Activated gamma-delta T cell treated with Interleukin-2 at 50 U/mL for 16 hours (primary cell): Measurements from ENCODE around the gene NDUFB6.
"Not testable (repeated sequence)": the region's sequence is repeated elsewhere in the genome, so short reads cannot be mapped to it uniquely, and the experiment has no call there.

Source experiments
- DNase-seq: peaks from one replicate; pipeline ENCODE4 v3.0.0-alpha.2; 2020

NDUFB6 gene

DNA sequence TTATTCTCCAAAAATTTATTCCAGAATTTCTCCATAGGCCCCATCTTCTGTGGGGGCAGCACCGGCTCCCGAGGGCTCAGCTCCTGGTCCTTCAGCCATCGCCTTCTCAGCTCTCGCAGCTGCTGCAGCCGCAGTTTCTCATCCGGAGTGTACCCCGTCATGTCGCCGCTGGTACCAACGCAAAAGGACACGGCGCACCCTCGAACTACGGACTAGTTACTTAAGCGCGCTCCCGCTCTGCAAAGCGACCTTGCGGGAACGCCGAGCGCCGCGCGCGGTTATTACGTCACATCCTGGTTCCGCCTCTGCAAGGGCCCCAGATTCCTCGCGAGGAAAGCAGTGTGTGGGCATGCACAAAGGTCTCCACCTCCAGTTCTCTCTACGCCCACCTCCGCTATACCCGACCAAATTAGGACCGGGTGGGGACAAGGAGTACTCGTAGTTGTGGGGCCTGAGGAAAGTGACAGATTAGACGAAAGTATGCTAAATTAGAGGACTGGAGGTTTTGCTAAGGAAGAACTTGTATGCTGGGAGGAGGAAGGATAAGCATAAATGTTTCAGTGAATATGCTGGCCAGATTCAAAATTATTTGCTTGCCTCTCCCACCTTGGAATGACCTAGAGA lies at the start of gene NDUFB6:
NDUFB6 (minus strand) TSS at position 260 of the 624 bp plus-strand sequence; CDS start at position 161, 99 bp downstream.
- DNase-seq = peak; percentile 95

GRCh38 chr9:32618261-32618660 lies 45.3 kb upstream of the NDUFB6 start:
- DNase-seq = no peak

- DNase-seq = no peak
Measured at GRCh38 chr9:32606811-32607210, 33.9 kb upstream of the NDUFB6 start.

GRCh38 chr9:32603914-32604852 lies 31.2 kb upstream of the NDUFB6 start:
- DNase-seq = no peak

- not testable (repeated sequence) for DNase-seq
Measured at GRCh38 chr9:32599021-32599420, 26.1 kb upstream of the NDUFB6 start.

- DNase-seq = no peak
Measured at GRCh38 chr9:32596936-32597335, 24.0 kb upstream of the NDUFB6 start.

GRCh38 chr9:32596096-32596865 lies 23.3 kb upstream of the NDUFB6 start:
- DNase-seq = no peak

DNA sequence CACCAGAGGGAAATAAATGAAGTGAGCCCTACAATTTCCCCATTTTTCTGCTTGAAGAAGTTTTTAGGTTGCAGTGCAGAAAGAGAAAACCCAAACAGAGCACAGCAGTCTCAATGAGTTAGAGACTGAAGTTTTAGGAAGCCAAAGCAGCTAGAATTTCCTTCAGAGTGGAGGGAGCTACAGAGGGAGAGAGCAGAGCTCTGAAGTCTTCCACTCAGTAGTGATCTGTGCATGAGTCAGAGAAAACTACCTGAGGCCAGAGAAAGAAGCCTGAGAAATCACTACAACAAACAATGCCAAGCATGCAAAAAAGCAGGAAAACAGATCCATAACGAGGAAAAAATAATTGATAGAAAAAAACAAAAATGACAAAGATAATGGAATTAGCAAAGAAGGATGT lies 17.9 kb upstream of the NDUFB6 start:
- no peak for DNase-seq

GRCh38 chr9:32590476-32590875 lies 17.5 kb upstream of the NDUFB6 start:
- DNase-seq = no peak

GRCh38 chr9:32589083-32589723 lies 16.2 kb upstream of the NDUFB6 start:
- no peak for DNase-seq

DNA sequence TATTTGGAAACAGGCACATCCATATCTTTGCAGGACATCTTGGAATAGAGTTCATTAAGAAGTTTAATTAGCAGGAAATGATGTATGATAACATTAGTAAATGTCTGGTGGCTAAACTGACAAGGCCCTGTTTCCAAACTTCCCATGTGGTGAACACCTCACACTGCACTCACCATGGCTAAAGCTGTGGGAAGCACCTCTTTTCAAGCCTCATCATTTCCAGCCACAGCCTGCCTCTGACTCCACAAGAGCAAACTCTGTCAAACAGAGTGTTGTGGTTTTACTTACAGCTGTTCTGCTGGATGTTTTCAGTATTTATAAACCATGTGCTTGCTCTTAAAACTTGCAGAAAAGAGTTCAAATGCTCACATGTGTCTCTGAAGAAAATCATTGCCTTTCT lies 14.9 kb upstream of the NDUFB6 start:
- DNase-seq = no peak

DNA sequence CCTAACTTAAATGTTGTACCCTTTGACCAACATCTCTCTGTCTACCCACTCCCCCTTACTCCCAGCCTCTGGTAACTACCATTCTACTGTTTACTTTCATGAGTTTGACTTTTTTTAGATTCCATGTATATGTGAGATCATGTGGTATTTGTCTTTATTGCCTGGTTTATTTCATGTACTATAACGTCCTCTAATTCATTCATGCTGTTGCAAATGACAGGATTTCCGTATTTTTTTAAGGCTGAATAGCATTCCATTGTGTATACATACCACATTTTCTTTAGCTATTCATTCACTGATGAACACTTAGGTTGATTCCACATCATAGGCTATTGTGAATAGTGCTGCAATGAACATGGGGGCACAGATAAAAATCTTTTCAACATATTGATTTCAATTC lies 11.8 kb upstream of the NDUFB6 start:
- DNase-seq = no peak

DNA sequence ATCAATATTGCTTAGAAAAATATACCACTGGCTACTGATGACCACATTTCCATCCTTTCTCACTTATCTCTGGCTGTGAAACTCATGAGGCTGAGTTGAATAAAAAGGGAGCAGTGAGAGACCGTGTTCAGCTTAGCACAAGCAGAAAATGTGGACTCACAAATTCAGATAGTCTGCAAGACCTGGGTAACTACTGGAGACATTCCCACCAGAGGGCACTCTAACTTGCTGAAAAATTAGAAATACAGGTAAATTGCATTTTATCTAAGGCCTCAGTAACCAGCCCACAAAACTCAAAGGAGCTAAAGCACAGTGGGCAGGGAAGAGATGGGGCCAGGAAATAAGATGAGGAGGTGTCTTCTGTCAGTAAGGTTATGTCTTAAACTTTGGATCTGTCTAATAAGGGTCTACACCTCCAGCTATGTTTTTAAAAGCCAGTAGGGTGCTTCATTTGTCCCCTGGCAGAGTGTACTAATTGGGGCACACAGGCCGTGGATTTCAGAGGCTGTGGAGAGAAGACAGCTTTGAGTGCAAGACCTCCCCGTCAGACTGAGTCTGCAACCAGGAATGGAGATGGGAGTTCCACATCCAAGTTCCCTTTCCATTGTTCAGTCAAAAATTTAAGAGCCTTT lies 8.7 kb upstream of the NDUFB6 start:
- DNase-seq = peak; percentile 25

- no peak for DNase-seq
Measured at GRCh38 chr9:32580631-32581300, 7.8 kb upstream of the NDUFB6 start.

DNA sequence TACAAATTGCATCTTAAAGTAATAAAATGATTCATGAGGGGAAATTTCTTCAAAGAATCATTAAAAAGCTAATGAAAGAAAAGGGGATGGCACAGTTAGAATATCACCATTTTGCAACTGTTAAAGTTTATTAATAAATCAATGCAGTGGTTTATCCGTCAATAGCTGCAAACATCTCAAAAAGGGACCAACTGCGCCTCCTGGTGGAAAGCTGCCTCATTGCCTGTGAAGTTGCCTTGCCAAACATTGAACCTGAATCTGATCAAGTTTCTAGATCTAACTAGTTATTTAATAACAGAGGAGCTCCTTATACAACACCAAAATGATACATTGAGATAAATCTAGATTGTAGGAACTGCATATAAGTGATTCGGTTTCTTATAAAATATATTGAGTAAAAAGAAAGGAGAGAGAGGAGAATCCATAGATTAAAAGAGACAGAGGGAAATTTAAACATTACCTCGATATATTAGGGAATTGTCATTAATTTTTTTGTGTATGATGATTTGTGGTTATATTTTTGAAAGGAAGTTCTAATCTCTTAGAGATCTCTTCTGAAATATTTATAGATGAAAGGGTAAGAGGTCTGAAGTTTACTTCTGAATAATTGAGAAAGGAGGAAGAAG lies 6.9 kb upstream of the NDUFB6 start:
- peak; percentile 81 for DNase-seq

- no peak for DNase-seq
Measured at GRCh38 chr9:32578976-32579375, 6.0 kb upstream of the NDUFB6 start.

DNA sequence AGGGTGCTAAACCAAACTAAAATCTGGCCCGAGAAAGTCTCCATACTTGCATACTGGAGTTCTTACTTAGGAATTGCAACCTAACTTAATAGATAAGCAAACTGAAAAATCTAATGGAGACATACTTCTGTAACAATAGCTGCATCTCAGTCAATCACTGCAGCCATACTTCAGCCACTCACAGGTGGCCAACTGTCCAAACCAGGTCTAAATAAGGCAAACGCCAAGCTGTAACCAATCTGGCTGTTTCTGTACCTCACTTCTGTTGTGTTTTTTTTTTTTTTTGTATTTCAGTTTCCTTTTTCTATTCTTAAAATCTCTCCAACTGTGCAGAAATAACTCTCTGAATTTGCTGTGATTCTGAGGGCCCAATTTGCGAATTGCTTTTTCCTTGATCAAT lies 4.4 kb upstream of the NDUFB6 start:
- no peak for DNase-seq

DNA sequence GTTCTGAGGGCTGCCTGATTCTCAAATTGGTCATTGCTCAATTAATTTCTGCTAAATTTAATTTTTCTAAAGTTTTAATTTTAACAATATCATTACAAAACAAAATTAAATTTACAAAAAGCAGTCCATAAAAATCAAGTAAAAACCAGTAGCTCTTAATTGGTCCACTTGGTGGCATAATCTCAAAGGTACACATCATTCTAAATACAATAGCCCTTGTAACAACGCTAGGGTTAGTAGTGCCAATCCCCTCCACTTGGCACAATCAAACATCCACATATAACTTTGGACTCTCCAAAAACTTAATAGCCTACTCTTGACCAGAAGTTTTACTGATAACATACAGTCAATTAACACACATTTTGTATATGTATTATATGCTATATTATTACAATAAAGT lies 1.9 kb upstream of the NDUFB6 start:
- no peak for DNase-seq

GRCh38 chr9:32573821-32574220 lies 862 bp upstream of the NDUFB6 start:
- no peak for DNase-seq

DNA sequence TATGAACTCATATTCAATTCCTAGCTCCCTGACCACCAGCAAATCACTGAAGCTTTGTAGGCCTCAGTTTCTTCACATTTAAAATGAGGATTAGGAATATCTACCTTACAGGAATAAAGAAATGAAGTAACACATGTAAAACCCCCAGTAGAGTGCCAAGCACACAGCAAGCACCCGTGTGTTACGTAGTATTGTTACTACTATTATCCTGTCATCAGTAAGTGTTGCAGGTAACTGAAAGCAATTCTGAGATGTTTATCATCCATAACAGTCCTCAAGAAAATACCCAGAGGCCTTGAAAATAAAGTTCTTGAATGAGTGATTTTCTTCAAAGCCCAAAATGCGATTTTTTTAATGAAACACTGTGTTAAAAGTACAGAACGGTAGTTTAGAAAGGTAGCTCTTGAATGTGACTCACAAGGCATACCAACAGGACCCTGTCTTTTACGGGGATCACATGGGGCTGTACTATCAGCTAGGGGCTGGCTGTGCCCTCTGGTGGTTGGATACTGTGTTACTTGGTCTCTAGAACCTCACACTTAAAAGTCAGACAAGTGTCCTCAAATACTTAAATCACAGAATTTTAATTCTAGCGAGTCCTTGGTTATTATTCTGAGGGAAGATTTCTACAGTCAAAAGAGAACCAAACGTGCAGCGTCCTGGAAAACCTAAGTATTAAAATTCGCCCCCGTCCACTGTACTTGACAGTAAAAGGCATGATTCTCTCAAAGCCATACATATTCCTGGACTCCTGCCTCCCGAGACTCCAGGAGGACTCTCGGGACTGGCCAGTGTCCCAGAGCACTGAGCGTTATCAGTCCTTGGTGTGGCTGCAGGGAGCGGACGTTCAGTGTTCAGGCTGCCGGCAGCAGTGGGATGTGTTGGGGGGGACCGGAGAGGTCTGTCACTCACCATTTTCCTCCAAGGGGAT lies 725 bp downstream of the NDUFB6 start:
- DNase-seq = peak; percentile 73
